Lower leg skin (tissue), 4 donors: Measurements from ENCODE around the gene PRELID1. TPM values are rescaled to one million over a fixed set of nuclear protein-coding genes. Genes with fewer than 3 reads are reported as not detected.
A peak's percentile ranks its signal among the peaks of the same experiment; 100 is the strongest.

Experiments
- DNase-seq, 2 donors: peaks; one replicate each; pipeline ENCODE4 v3.0.0-alpha.2; 2019; ENCODE audit warnings: low spot score in 2 of 2
- H3K4me3 ChIP-seq: fragments of 200-600 bp; sonication (generic); 2 replicates; pipeline ENCODE4 v1.5.1; 2017; ENCODE audit warnings: mild to moderate bottlenecking, low read depth; ENCODE audit not compliant: poor library complexity, severe bottlenecking
- POLR2A ChIP-seq, 2 donors: fragments of 450-650 bp; IDR thresholded peaks; one replicate each; pipeline ENCODE4 v1.6.1; 2016 to 2017; ENCODE audit warnings: antibody characterized with exemption in 2 of 2, mild to moderate bottlenecking in 1 of 2, moderate library complexity in 1 of 2
- WGBS, 2 donors: methylation state at CpG; one replicate each; pipeline ENCODE4 v1.1.5; 2018; 5-methylcytosine and 5-hydroxymethylcytosine counted together
- intact Hi-C: fragments of 100-400 bp; cut with DNase I; formaldehyde crosslinking; loops from one replicate; pipeline ENCODE4 v1.15.0; 2023; ENCODE audit warnings: low total_unique reads
- total RNA-seq, 4 donors: library from RNA; depleted of rRNA; stranded (reverse); fragments of >200 nt; gene quantifications; one replicate each; pipeline ENCODE4 v1.1.0, GENCODE V29; 2016
- TF ChIP-seq, protein P1 (sequence below), 3 donors: fragments of 450-650 bp; IDR thresholded peaks; one replicate each; pipeline ENCODE4 v1.5.1; 2016; ENCODE audit warnings: antibody characterized with exemption in 3 of 3, mild to moderate bottlenecking in 3 of 3, moderate library complexity in 2 of 3

The PRELID1 gene
- total RNA-seq, 4 donors from 2014 or later = 60.7 to 122 (median 96.7) TPM

DNA sequence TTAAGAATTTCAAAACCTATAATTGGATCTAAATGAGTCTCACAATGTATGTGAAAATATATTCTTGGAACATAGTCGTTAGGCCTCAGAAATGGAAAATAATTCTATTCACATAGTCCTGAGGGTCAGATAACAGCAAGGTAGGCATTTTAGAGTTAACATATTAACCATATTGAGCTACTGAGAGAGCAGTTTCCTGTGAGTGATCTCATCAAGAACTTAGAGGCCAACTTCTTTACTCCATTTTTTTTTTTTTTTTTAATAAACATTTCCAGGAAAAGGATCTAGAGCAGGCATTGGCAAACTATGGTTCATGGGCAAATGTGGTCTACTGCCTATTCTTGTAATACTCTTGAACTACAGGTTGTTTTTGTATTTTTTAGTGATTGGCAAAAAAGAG, 26.7 kb upstream of the PRELID1 start:
- no peak overlapping the region for H3K4me3 ChIP-seq
- 56 to 74% methylated on average over 1 of the region's 1 CpG for WGBS, 2 donors
- intact Hi-C loops = no loop called here
- no peak for DNase-seq
- TF ChIP-seq, protein P1, sequence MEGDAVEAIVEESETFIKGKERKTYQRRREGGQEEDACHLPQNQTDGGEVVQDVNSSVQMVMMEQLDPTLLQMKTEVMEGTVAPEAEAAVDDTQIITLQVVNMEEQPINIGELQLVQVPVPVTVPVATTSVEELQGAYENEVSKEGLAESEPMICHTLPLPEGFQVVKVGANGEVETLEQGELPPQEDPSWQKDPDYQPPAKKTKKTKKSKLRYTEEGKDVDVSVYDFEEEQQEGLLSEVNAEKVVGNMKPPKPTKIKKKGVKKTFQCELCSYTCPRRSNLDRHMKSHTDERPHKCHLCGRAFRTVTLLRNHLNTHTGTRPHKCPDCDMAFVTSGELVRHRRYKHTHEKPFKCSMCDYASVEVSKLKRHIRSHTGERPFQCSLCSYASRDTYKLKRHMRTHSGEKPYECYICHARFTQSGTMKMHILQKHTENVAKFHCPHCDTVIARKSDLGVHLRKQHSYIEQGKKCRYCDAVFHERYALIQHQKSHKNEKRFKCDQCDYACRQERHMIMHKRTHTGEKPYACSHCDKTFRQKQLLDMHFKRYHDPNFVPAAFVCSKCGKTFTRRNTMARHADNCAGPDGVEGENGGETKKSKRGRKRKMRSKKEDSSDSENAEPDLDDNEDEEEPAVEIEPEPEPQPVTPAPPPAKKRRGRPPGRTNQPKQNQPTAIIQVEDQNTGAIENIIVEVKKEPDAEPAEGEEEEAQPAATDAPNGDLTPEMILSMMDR (IDR thresholded peaks at IDR 0.05) = no peak
- no peak for TF ChIP-seq POLR2A (IDR thresholded peaks at IDR 0.05)

- no peak overlapping the region for H3K4me3 ChIP-seq
- intact Hi-C loops = no loop called here
- no peak for TF ChIP-seq POLR2A (IDR thresholded peaks at IDR 0.05)
- TF ChIP-seq, protein P1 (IDR thresholded peaks at IDR 0.05) = no peak
- no peak for DNase-seq
- WGBS, 2 donors = 78 to 92% methylated on average over 2 of the region's 2 CpGs
These were observed 15.4 kb upstream of the PRELID1 start for GRCh38 chr5:177288191-177288590.

- DNase-seq = no peak
- intact Hi-C loops = no loop called here
- no peak overlapping the region for H3K4me3 ChIP-seq
- TF ChIP-seq, protein P1 (IDR thresholded peaks at IDR 0.05) = no peak
- TF ChIP-seq POLR2A (IDR thresholded peaks at IDR 0.05) = no peak
- WGBS, 2 donors = 93 to 94% methylated on average over 12 of the region's 12 CpGs
These were observed 12.6 kb upstream of the PRELID1 start for GRCh38 chr5:177290816-177291596.

GRCh38 chr5:177291735-177292134, 11.9 kb upstream of the PRELID1 start:
- TF ChIP-seq, protein P1 (IDR thresholded peaks at IDR 0.05) = no peak
- TF ChIP-seq POLR2A (IDR thresholded peaks at IDR 0.05) = no peak
- 94% methylated on average over 7 of the region's 7 CpGs for WGBS, 2 donors
- intact Hi-C loops = no loop called here
- H3K4me3 ChIP-seq = no peak overlapping the region
- DNase-seq = peak in 1 of 2 donors; percentile 57

DNA sequence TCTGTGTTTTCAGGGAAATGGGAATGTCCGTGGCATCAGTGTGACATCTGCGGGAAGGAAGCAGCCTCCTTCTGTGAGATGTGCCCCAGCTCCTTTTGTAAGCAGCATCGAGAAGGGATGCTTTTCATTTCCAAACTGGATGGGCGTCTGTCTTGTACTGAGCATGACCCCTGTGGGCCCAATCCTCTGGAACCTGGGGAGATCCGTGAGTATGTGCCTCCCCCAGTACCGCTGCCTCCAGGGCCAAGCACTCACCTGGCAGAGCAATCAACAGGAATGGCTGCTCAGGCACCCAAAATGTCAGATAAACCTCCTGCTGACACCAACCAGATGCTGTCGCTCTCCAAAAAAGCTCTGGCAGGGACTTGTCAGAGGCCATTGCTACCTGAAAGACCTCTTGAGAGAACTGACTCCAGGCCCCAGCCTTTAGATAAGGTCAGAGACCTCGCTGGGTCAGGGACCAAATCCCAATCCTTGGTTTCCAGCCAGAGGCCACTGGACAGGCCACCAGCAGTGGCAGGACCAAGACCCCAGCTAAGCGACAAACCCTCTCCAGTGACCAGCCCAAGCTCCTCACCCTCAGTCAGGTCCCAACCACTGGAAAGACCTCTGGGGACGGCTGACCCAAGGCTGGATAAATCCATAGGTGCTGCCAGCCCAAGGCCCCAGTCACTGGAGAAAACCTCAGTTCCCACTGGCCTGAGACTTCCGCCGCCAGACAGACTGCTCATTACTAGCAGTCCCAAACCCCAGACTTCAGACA, 9.6 kb upstream of the PRELID1 start:
- WGBS, 2 donors = 92 to 94% methylated on average over 9 to 12 of the region's 12 CpGs
- H3K4me3 ChIP-seq = no peak overlapping the region
- DNase-seq = peak in 1 of 2 donors; percentile 83
- intact Hi-C loops = no loop called here
- TF ChIP-seq, protein P1 (IDR thresholded peaks at IDR 0.05) = no peak
- TF ChIP-seq POLR2A (IDR thresholded peaks at IDR 0.05) = no peak
